Endothelial cell of umbilical vein (primary cell): Measurements from ENCODE around the gene PAX9. TPM values are rescaled to one million over a fixed set of nuclear protein-coding genes. Genes with fewer than 3 reads are reported as not detected.

Experiments
- BruUV-seq: library from RNA; stranded (reverse); fragments of 400-500 nt; replicated peaks from 2 replicates; lab custom pipeline; 2021; lab: Mats Ljungman, UMichigan
- CTCF ChIA-PET: fragments of 300-600, 350-600 bp; sonication (Branson Sonifier 250); formaldehyde crosslinking; loops from one replicate; lab custom pipeline; 2021; ENCODE audit warnings: antibody characterized with exemption, inconsistent platforms; lab: Charles Lee
- POLR2A ChIA-PET: fragments of 300-600, 350-600 bp; sonication (Branson Sonifier 250); formaldehyde crosslinking; loops from one replicate; lab custom pipeline; 2021; ENCODE audit warnings: antibody characterized with exemption, inconsistent platforms; lab: Charles Lee
- DNase-seq: peaks from one replicate; pipeline ENCODE4 v3.0.0-alpha.2; 2011; ENCODE audit warnings: low read depth, low spot score
- FAIRE-seq: peaks from 2 replicates; lab custom pipeline; 2011; peaks lifted over from hg19 to GRCh38; lab: Jason Lieb, UNC
- H2AFZ ChIP-seq: 2 replicates; pipeline ENCODE4 v1.6.0; 2012; ENCODE audit warnings: low read depth, low read length, control low read depth, inconsistent platforms
- H3K27ac ChIP-seq: 2 replicates; pipeline ENCODE4 v1.5.1; 2011; ENCODE audit warnings: low read depth, mild to moderate bottlenecking, control low read depth, low read length, moderate library complexity; ENCODE audit not compliant: insufficient read depth
- H3K27me3 ChIP-seq, 2 experiments: 2 replicates each; pipeline versions ENCODE4 v1.6.0 to v1.6.1; 2011; ENCODE audit warnings: low read length in 2 of 2, mixed read lengths in 1 of 2; ENCODE audit not compliant: control insufficient read depth in 2 of 2, insufficient read depth in 2 of 2
- H3K36me3 ChIP-seq, 2 experiments: 2 replicates in 1 of 2; 3 replicates in 1 of 2; pipeline ENCODE4 v1.5.1; 2011; ENCODE audit warnings: low read length in 2 of 2, mild to moderate bottlenecking in 1 of 2, moderate library complexity in 1 of 2; ENCODE audit not compliant: control insufficient read depth in 2 of 2, insufficient read depth in 2 of 2; ENCODE audit errors: extremely low read depth in 1 of 2
- H3K4me1 ChIP-seq: 3 replicates; pipeline ENCODE4 v1.5.1; 2011; ENCODE audit warnings: mild to moderate bottlenecking, low read length; ENCODE audit not compliant: control insufficient read depth, insufficient read depth; ENCODE audit errors: extremely low read depth
- H3K4me2 ChIP-seq: 2 replicates; pipeline ENCODE4 v1.6.1; 2011; ENCODE audit warnings: low read length, control low read depth, mixed read lengths; ENCODE audit not compliant: insufficient read depth
- H3K4me3 ChIP-seq, 3 experiments: fragments of 200-600 bp in 1 of 3; sonication (generic), shearing (Covaris generic) in 1 of 3; replicated peaks in 1 of 3; 2 replicates each; pipeline ENCODE4 v1.5.1; 2011 to 2016; ENCODE audit warnings: control low read depth in 3 of 3, low read length in 3 of 3, mild to moderate bottlenecking in 2 of 3, inconsistent platforms in 1 of 3, low read depth in 1 of 3, moderate library complexity in 1 of 3; ENCODE audit not compliant: insufficient read depth in 1 of 3
- H3K79me2 ChIP-seq: 2 replicates; pipeline ENCODE4 v1.6.0; 2012; ENCODE audit warnings: low read length, inconsistent platforms; ENCODE audit not compliant: control insufficient read depth, insufficient read depth
- H3K9ac ChIP-seq: replicated peaks from 2 replicates; pipeline ENCODE3; 2011; ENCODE audit warnings: low read length, control low read depth; ENCODE audit not compliant: insufficient read depth; ENCODE audit errors: extremely low read depth
- H3K9me1 ChIP-seq: replicated peaks from 3 replicates; pipeline ENCODE4 v1.6.0; 2011; ENCODE audit warnings: mild to moderate bottlenecking, low read length; ENCODE audit not compliant: control insufficient read depth, insufficient read depth; ENCODE audit errors: extremely low read depth
- H3K9me3 ChIP-seq: replicated peaks from 2 replicates; pipeline ENCODE4 v1.5.1; 2012; ENCODE audit warnings: low read length, inconsistent platforms; ENCODE audit not compliant: control insufficient read depth, insufficient read depth
- H4K20me1 ChIP-seq: replicated peaks from 2 replicates; pipeline ENCODE3; 2011; ENCODE audit warnings: mild to moderate bottlenecking, low read length; ENCODE audit not compliant: control insufficient read depth, insufficient read depth; ENCODE audit errors: extremely low read depth
- EZH2 ChIP-seq: IDR thresholded peaks from 2 replicates; pipeline ENCODE4 v1.6.1; 2012; ENCODE audit warnings: borderline replicate concordance, low read depth, mild to moderate bottlenecking, moderate library complexity, low read length, inconsistent platforms; ENCODE audit not compliant: severe bottlenecking
- FOS ChIP-seq: IDR thresholded peaks from 2 replicates; pipeline ENCODE4 v1.6.1; 2011; ENCODE audit warnings: mild to moderate bottlenecking, low read length, moderate library complexity, borderline replicate concordance; ENCODE audit not compliant: insufficient read depth
- GATA2 ChIP-seq: IDR thresholded peaks from 2 replicates; pipeline ENCODE4 v1.7.0; 2011; ENCODE audit warnings: low read depth, mild to moderate bottlenecking, moderate library complexity, mixed read lengths, low read length; ENCODE audit not compliant: insufficient read length, insufficient read depth
- JUN ChIP-seq: IDR thresholded peaks from 2 replicates; pipeline ENCODE4 v1.6.1; 2011; ENCODE audit warnings: borderline replicate concordance, low read depth; ENCODE audit not compliant: insufficient read length, insufficient read depth
- MYC ChIP-seq: IDR thresholded peaks from one replicate; pipeline ENCODE4 v1.6.1; 2011; ENCODE audit warnings: mild to moderate bottlenecking, low read depth, low read length
- POLR2A ChIP-seq: IDR thresholded peaks from 2 replicates; pipeline ENCODE4 v1.6.1; 2012; ENCODE audit warnings: low read depth, mild to moderate bottlenecking, control low read depth, low read length
- POLR2AphosphoS5 ChIP-seq: IDR thresholded peaks from 2 replicates; pipeline ENCODE4 v1.6.1; 2012; ENCODE audit warnings: low read depth, mild to moderate bottlenecking, control low read depth, low read length, moderate library complexity; ENCODE audit not compliant: insufficient read depth
- dilution Hi-C: fragments of 300-500 bp; cut with MboI; formaldehyde crosslinking; loops from one replicate; pipeline ENCODE4 v1.15.0; 2019; ENCODE audit warnings: low sequenced_read_pairs; ENCODE audit not compliant: extremely low pct_ligation_motif_present
- intact Hi-C: fragments of 100-400 bp; cut with micrococcal nuclease; formaldehyde crosslinking; loops from one replicate; pipeline ENCODE4 v1.10.0; 2022
- polyA plus RNA-seq, 4 experiments: library from polyadenylated mRNA; depleted of rRNA in 3 of 4; stranded (reverse) in 3 of 4; unstranded in 1 of 4; fragments of >200 nt; gene quantifications; 2 replicates each; pipeline versions ENCODE4 v1.2.1 to v1.2.3, GENCODE V29; 2011 to 2012; ENCODE audit warnings: missing spikeins in 1 of 4
- total RNA-seq: library from RNA; stranded (reverse); gene quantifications from 2 replicates; pipeline ENCODE4 v1.2.3, GENCODE V29; 2021
- TF ChIP-seq, protein P1 (sequence below), 2 donors: IDR thresholded peaks; 1 replicate in 1 of 2; 2 replicates in 1 of 2; pipeline ENCODE4 v1.5.1; 2011; ENCODE audit warnings: low read length in 2 of 2, mild to moderate bottlenecking in 2 of 2, moderate library complexity in 2 of 2, control low read depth in 1 of 2, inconsistent platforms in 1 of 2, low read depth in 1 of 2; ENCODE audit not compliant: insufficient read depth in 1 of 2; ENCODE audit errors: extremely low read depth in 1 of 2
- TF ChIP-seq, protein P2 (sequence below): IDR thresholded peaks from 2 replicates; pipeline ENCODE4 v1.6.1; 2011; ENCODE audit not compliant: insufficient read depth, insufficient read length

Gene PAX9
- total and polyA plus RNA-seq, 2 donors (not counting 3 experiments of a cell fraction or from before 2014, with no cell fraction given): 0.37 to 0.44 TPM

DNA sequence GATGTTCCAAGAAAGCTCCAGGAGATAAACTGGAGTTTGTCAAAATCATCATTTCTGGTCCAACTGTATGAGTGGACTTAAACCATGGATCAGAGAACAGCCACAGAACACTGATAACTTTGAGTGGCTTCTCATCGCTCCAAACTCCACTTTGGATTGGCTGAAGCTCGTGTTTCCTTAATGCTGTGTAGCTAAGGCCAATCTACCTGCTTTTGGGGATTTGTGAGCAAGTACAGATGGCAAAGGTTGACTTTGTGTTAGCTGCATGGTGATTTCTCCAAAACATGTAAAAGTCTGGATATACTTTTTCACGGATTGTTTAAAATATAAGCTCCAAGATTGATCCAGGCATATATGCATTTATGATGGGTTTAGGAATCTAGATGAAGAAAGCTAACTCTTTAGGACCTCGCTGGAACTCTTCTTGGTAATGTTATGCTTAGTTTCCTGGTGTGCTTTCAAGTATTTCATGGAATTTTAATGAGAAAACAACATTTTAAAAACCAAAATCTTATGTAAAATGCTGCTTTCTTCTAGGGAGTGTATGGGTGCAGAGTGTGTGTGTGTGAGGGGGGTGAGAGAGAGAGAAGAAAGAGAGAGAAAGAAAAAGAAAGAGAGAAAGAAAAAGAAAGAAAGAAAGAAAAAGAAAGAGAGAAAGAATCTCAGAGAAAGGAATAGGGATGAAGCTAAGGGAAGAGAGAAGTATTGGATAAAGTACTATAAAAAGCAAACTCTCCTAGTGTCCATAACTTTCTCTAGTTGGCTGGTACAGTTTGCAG, 11.6 kb upstream of the PAX9 start:
- peaks cover 10% of the 10 kb centered on the region for H3K4me1 ChIP-seq
- no peak overlapping the region for H2AFZ ChIP-seq
- no peak overlapping the region for H3K4me3 ChIP-seq
- DNase-seq (no peak), FAIRE-seq (no peak)
- H3K27ac ChIP-seq: no peak overlapping the region
- H3K27me3 ChIP-seq: peaks cover 75 to 100% of the 10 kb centered on the region in 2 experiments
- ChIA-PET POLR2A (no interaction called here), CTCF (interaction anchor here (0.6 to 6.6 kb wide), 6 partner anchors 10 to 528 kb away, joined by 3 to 49 read pairs (median 6); no protein-coding TSS in a partner anchor)
- no peaks in the 10 kb centered on the region for H3K9me1 ChIP-seq
- no peaks in the 10 kb centered on the region for H3K36me3 ChIP-seq
- no peak overlapping the region for H3K9ac ChIP-seq
- no peaks in the 10 kb centered on the region for H3K9me3 ChIP-seq
- H3K79me2 ChIP-seq: no peaks in the 10 kb centered on the region
- H4K20me1 ChIP-seq: peaks cover 3% of the 10 kb centered on the region
- no peak overlapping the region for H3K4me2 ChIP-seq
- BruUV-seq: no TSS peak
- no peak for TF ChIP-seq FOS
- TF ChIP-seq, protein P1, sequence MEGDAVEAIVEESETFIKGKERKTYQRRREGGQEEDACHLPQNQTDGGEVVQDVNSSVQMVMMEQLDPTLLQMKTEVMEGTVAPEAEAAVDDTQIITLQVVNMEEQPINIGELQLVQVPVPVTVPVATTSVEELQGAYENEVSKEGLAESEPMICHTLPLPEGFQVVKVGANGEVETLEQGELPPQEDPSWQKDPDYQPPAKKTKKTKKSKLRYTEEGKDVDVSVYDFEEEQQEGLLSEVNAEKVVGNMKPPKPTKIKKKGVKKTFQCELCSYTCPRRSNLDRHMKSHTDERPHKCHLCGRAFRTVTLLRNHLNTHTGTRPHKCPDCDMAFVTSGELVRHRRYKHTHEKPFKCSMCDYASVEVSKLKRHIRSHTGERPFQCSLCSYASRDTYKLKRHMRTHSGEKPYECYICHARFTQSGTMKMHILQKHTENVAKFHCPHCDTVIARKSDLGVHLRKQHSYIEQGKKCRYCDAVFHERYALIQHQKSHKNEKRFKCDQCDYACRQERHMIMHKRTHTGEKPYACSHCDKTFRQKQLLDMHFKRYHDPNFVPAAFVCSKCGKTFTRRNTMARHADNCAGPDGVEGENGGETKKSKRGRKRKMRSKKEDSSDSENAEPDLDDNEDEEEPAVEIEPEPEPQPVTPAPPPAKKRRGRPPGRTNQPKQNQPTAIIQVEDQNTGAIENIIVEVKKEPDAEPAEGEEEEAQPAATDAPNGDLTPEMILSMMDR (IDR thresholded peaks at IDR 0.05; ENCODE audit: extremely low read depth in 1 of 2, insufficient read depth in 1 of 2, low read depth in 1 of 2, low read length in 2 of 2): no peak
- no peak for TF ChIP-seq POLR2A
- TF ChIP-seq MYC: no peak
- TF ChIP-seq EZH2: no peak
- TF ChIP-seq, protein P2, sequence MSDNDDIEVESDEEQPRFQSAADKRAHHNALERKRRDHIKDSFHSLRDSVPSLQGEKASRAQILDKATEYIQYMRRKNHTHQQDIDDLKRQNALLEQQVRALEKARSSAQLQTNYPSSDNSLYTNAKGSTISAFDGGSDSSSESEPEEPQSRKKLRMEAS: no peak
- TF ChIP-seq JUN: no peak
- TF ChIP-seq POLR2AphosphoS5: no peak
- no peak for TF ChIP-seq GATA2
- dilution Hi-C loops: loop anchor here (10.0 kb wide), 1 partner anchor 505 kb away; no protein-coding TSS in a partner anchor
- intact Hi-C loops: loop anchor here (2.0 to 5.0 kb wide), 2 partner anchors 17 to 582 kb away; no protein-coding TSS in a partner anchor
